ENCODE measurements around the gene YWHAG. TPM values are rescaled to one million over a fixed set of nuclear protein-coding genes. Genes with fewer than 3 reads are reported as not detected.
"Not testable (repeated sequence)": the region's sequence is repeated elsewhere in the genome, so short reads cannot be mapped to it uniquely, and the experiment has no call there.

The YWHAG gene
- total RNA-seq, 1 experiment from 2014 or later, result 190 TPM

GRCh38 chr7:76346778-76347177, 12.0 kb downstream of the YWHAG start:
- Histone ChIP-seq H3K4me3 (no peak overlapping the region), H3K9me3 (replicated peaks) (no peaks in the 10 kb centered on the region), H3K4me1 (peaks cover 3% of the 10 kb centered on the region), H3K27ac (no peak overlapping the region), H3K36me3 (peaks cover 87% of the 10 kb centered on the region), H3K27me3 (no peaks in the 10 kb centered on the region)
- no peak for DNase-seq

- no peak overlapping the region for H3K27ac ChIP-seq
- no peak for DNase-seq
- H3K27me3 ChIP-seq, result no peaks in the 10 kb centered on the region
- no peak overlapping the region for H3K4me3 ChIP-seq
- peaks cover 92% of the 10 kb centered on the region for H3K36me3 ChIP-seq
- H3K9me3 ChIP-seq (replicated peaks), result no peaks in the 10 kb centered on the region
- no peaks in the 10 kb centered on the region for H3K4me1 ChIP-seq
Observed at GRCh38 chr7:76346097-76346496, 12.7 kb downstream of the YWHAG start.

- no peaks in the 10 kb centered on the region for H3K9me3 ChIP-seq (replicated peaks)
- H3K36me3 ChIP-seq, result peaks cover 88% of the 10 kb centered on the region
- no peak for DNase-seq
- H3K27me3 ChIP-seq, result no peaks in the 10 kb centered on the region
- H3K4me1 ChIP-seq, result no peaks in the 10 kb centered on the region
- H3K27ac ChIP-seq, result no peak overlapping the region
- H3K4me3 ChIP-seq, result no peak overlapping the region
Observed at GRCh38 chr7:76343931-76344321, 14.9 kb downstream of the YWHAG start.

DNA sequence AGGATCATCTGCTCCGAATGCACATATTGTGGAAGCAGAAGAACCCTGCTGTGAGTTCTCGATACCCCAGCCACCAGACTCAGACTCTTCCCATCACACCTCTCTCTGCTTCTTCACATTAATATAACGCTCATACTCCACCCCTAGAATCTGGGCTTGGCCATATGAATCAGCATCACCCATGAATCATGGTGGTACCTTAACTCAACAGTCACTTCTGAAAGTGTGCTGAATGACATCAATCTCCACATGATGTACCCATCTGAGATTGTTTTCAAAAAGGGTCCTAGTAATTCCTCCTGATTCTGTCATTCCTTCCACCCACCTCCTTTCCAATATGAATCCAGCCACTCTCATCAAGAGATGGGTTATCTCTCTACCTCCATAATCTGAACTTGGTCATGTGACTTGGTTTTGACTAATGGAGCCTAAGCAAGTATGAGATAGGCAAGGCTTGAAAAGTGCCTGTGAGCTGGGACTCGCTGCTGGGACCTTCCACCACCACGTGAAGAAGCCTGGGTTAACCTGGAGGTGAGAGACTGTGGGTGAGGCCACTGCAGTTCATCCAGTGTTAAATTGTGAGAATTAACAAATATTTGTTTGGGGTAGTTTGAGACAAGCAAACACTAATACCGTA, 15.4 kb downstream of the YWHAG start:
- Histone ChIP-seq H3K36me3 (peaks cover 88% of the 10 kb centered on the region), H3K27ac (no peak overlapping the region)

GRCh38 chr7:76342222-76342621, 16.6 kb downstream of the YWHAG start:
- H3K4me1 ChIP-seq, result no peaks in the 10 kb centered on the region
- peaks cover 81% of the 10 kb centered on the region for H3K36me3 ChIP-seq
- no peak overlapping the region for H3K4me3 ChIP-seq
- no peak overlapping the region for H3K27ac ChIP-seq
- no peaks in the 10 kb centered on the region for H3K27me3 ChIP-seq
- H3K9me3 ChIP-seq (replicated peaks), result no peaks in the 10 kb centered on the region
- DNase-seq, result no peak

More for the DNA sequence above, 15.4 kb downstream of the YWHAG start:
- H3K4me1 ChIP-seq, result no peaks in the 10 kb centered on the region
- no peaks in the 10 kb centered on the region for H3K27me3 ChIP-seq
- H3K4me3 ChIP-seq, result no peak overlapping the region
- H3K9me3 ChIP-seq (replicated peaks), result no peaks in the 10 kb centered on the region
- no peak for DNase-seq

DNA sequence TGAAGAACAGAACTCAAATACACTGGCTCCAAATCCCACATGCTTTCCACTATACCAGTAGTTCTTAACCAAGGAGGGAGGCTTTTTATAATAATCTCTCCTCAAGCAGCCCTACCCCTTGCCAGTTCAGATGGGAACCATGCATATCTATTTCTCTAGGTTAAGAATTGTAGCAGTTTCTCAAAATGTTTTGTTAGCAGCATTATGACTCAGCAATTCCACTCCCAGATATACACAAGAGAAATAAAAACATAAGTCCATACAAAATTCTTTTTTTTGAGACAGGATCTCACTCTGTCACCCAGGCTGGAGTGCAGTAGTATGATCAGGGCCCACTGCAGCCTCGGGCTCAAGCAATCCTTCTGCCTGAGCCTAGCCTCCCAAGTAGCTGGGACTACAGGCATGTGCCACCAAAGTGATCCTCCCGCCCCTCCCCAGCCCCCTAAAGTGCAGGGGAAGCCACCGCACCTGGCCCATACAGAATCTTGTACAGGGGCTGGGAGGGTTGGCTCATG, 18.1 kb downstream of the YWHAG start:
- Histone ChIP-seq H3K9me3 (replicated peaks) (no peaks in the 10 kb centered on the region), H3K4me3 (no peak overlapping the region), H3K27ac (no peak overlapping the region), H3K36me3 (peaks cover 77% of the 10 kb centered on the region), H3K4me1 (no peaks in the 10 kb centered on the region), H3K27me3 (no peaks in the 10 kb centered on the region)
- DNase-seq, result no peak

DNA sequence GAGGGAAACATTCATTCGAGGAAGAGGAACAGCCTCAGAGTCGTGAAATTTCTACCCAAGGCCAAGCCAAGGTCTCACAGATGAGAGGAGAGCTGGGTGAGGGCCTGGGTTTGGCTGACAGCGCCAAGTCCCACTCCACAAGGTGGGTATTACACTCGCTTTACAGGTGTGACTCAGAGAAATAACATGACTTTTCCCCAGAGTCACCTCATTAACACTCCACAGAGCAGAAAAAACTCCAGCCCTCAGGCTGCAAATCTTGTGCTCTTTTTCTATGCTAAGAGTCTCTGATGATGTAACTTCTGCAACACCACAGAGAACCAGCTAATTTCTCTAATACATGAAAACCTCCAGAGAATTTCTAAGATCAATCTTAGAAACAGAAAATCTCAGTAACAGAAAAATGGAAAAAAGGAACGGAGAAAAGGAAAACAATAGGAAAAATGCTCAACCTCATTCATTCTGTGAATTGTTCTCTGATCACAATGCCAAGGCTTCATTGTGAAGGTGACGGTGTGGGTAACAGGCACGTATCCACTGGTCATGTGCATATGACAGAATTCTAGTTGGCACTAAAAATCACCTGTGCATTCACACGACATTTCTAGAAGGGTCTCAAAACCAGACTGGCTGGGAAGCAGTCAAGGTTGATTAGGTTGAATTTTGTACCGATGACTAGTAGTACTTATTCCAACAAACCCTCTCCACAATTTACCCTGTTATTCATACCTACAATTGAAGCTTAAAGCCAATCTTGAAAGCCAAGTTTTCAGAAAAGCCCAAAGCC, 20.3 kb downstream of the YWHAG start:
- Histone ChIP-seq H3K4me1 (no peaks in the 10 kb centered on the region), H3K9me3 (replicated peaks) (no peaks in the 10 kb centered on the region), H3K4me3 (no peak overlapping the region), H3K36me3 (peaks cover 69% of the 10 kb centered on the region), H3K27ac (no peak overlapping the region), H3K27me3 (no peaks in the 10 kb centered on the region)
- DNase-seq, result no peak

GRCh38 chr7:76337147-76337546, 21.6 kb downstream of the YWHAG start:
- no peaks in the 10 kb centered on the region for H3K27me3 ChIP-seq
- H3K36me3 ChIP-seq, result peaks cover 71% of the 10 kb centered on the region
- H3K4me3 ChIP-seq, result no peak overlapping the region
- no peak for DNase-seq
- no peaks in the 10 kb centered on the region for H3K9me3 ChIP-seq (replicated peaks)
- H3K4me1 ChIP-seq, result no peaks in the 10 kb centered on the region
- no peak overlapping the region for H3K27ac ChIP-seq

GRCh38 chr7:76336094-76336493, 22.7 kb downstream of the YWHAG start:
- H3K27me3 ChIP-seq, result no peaks in the 10 kb centered on the region
- peaks cover 68% of the 10 kb centered on the region for H3K36me3 ChIP-seq
- DNase-seq, result no peak
- H3K9me3 ChIP-seq (replicated peaks), result no peaks in the 10 kb centered on the region
- H3K27ac ChIP-seq, result no peak overlapping the region
- no peak overlapping the region for H3K4me3 ChIP-seq
- no peaks in the 10 kb centered on the region for H3K4me1 ChIP-seq

DNA sequence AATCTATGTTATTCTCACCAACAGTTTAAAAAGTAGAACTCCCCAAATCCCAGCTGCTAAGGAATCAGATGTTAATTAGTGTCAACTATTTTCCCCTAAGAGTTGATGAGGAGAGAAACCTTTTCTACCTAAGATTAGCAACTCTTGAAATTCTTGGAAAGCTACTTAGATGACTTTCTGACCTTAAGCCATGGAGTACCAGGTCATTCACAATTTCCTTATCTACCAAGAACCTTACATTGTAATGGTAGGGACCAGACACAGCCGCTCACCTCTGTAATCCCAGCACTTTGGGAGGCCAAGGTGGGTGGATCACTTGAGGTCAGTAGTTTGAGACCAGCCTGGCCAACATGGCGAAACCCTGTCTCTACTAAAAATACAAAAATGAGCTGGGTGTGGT, 23.4 kb downstream of the YWHAG start:
- DNase-seq; H3K27ac ChIP-seq; H3K4me3 ChIP-seq; H3K9me3 ChIP-seq (replicated peaks); H3K4me1 ChIP-seq; H3K27me3 ChIP-seq: not testable (repeated sequence)
- peaks cover 73% of the 10 kb centered on the region for H3K36me3 ChIP-seq

DNA sequence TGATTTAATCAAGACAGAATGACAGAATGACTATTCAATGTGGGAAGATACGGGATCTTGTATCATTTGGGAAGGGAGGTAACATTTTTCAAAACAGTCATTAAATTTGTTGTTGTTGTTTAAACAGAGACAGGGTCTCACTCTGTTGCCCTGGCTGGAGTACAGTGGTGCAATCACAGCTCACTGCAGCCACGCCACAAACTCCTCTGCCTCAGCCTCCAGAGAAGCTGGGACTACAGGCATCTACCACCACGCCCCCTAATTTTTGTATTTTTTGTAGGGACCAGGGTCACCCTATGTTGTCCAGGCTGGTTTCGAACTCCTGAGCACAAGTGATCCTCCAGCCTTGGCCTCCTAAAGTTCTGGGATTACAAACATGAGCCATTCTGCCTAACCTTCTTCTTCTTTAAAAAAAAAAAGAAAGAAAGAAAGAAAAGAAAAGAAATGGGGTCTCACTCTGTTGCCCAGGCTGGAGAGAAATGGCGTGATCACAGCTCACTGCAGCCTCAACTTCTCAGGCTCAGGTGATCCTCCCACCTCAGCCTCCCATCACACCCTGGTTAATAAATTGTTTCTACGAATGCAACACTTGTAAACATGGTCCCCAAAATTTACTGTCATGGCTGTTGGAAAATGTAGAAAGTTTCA, 24.3 kb downstream of the YWHAG start:
- H3K4me1 ChIP-seq, result no peaks in the 10 kb centered on the region

GRCh38 chr7:76333511-76334101, 25.2 kb downstream of the YWHAG start:
- no peak for DNase-seq
- no peaks in the 10 kb centered on the region for H3K9me3 ChIP-seq (replicated peaks)
- no peaks in the 10 kb centered on the region for H3K27me3 ChIP-seq
- no peak overlapping the region for H3K27ac ChIP-seq
- no peaks in the 10 kb centered on the region for H3K4me1 ChIP-seq
- peaks cover 73% of the 10 kb centered on the region for H3K36me3 ChIP-seq
- no peak overlapping the region for H3K4me3 ChIP-seq

More for the DNA sequence above, 24.3 kb downstream of the YWHAG start:
- H3K27ac ChIP-seq, result no peak overlapping the region
- H3K4me3 ChIP-seq, result no peak overlapping the region
- peaks cover 73% of the 10 kb centered on the region for H3K36me3 ChIP-seq
- H3K9me3 ChIP-seq (replicated peaks), result no peaks in the 10 kb centered on the region
- no peak for DNase-seq
- no peaks in the 10 kb centered on the region for H3K27me3 ChIP-seq

DNA sequence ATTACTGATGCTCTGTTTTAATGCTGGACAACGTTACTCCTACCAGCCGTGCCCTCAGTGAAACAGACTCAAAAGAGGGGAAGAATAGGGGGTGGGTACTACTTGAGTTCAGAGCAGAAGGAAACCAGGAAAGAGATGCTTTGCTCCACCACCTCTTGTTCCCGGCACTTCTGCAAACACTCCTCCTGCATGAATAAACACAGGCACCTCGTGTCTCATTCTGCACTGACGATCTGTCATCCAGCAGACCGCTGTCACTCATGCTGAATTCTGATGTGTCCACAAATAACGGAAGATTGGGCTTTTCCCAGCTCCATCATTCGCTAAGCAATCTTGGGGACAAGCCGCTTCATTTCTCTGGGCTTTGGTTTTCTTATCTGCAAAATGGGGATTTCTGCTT, 26.7 kb downstream of the YWHAG start:
- Histone ChIP-seq H3K4me3 (no peak overlapping the region), H3K36me3 (peaks cover 78% of the 10 kb centered on the region), H3K27me3 (no peaks in the 10 kb centered on the region), H3K27ac (no peak overlapping the region), H3K4me1 (no peaks in the 10 kb centered on the region), H3K9me3 (replicated peaks) (no peaks in the 10 kb centered on the region)
- no peak for DNase-seq

GRCh38 chr7:76330673-76331072, 28.1 kb downstream of the YWHAG start:
- H3K36me3 ChIP-seq, result peaks cover 83% of the 10 kb centered on the region
- H3K9me3 ChIP-seq (replicated peaks), result no peaks in the 10 kb centered on the region
- no peak overlapping the region for H3K4me3 ChIP-seq
- no peak for DNase-seq
- no peak overlapping the region for H3K27ac ChIP-seq
- no peaks in the 10 kb centered on the region for H3K4me1 ChIP-seq
- H3K27me3 ChIP-seq, result no peaks in the 10 kb centered on the region

- Histone ChIP-seq H3K9me3 (replicated peaks) (no peaks in the 10 kb centered on the region), H3K36me3 (peaks cover 83% of the 10 kb centered on the region), H3K4me1 (no peaks in the 10 kb centered on the region), H3K4me3 (no peak overlapping the region), H3K27ac (no peak overlapping the region), H3K27me3 (no peaks in the 10 kb centered on the region)
- DNase-seq, result no peak
Observed at GRCh38 chr7:76330261-76330660, 28.5 kb downstream of the YWHAG start.

All from SJCRH30 (cell line).